T-cell (primary cell): ENCODE data around the gene STN1. TPM values are rescaled to one million over a fixed set of nuclear protein-coding genes. Genes with fewer than 3 reads are reported as not detected.
A peak's percentile ranks its signal among the peaks of the same experiment; 100 is the strongest.

ENCODE experiments used
- ATAC-seq, 4 experiments: fragments of 200-7000 bp in 3 of 4; fragments of 150-1000 bp in 1 of 4; cut with Tn5 transposase; replicated peaks in 1 of 4; 1 replicate in 3 of 4; 2 replicates in 1 of 4; pipeline ENCODE4 v1.10.0; 2021; ENCODE audit warnings: moderate library complexity in 3 of 4, mild to moderate bottlenecking in 2 of 4, moderate number of reproducible peaks in 1 of 4
- CTCF ChIA-PET, 2 donors: fragments of 300-600 bp; sonication (Branson Sonifier 250); formaldehyde crosslinking; loops; one replicate each; lab custom pipeline; 2022; ENCODE audit warnings: antibody characterized with exemption in 2 of 2; lab: Charles Lee
- POLR2A ChIA-PET, 2 donors: fragments of 300-600 bp; sonication (Branson Sonifier 250); formaldehyde crosslinking; loops; one replicate each; lab custom pipeline; 2022; ENCODE audit warnings: antibody characterized with exemption in 2 of 2; lab: Charles Lee
- DNase-seq, 35 experiments: peaks; one replicate each; pipeline versions ENCODE4 v3.0.0 to v3.0.0-alpha.2; 2013 to 2023
- H3K27ac ChIP-seq: one replicate; pipeline ENCODE4 v1.5.1; 2013; ENCODE audit warnings: low read length
- H3K27me3 ChIP-seq, 2 experiments: replicated peaks in 1 of 2; 1 replicate in 1 of 2; 2 replicates in 1 of 2; pipeline versions ENCODE4 v1.6.1 to v1.7.0; 2013; ENCODE audit warnings: low read length in 1 of 2, mixed read lengths in 1 of 2; ENCODE audit not compliant: control insufficient read depth in 2 of 2, insufficient read depth in 2 of 2; ENCODE audit errors: extremely low read depth in 1 of 2
- H3K36me3 ChIP-seq, 2 donors: 1 replicate in 1 of 2; 2 replicates in 1 of 2; pipeline versions ENCODE4 v1.6.1 to v1.7.0; 2013; ENCODE audit warnings: low read length in 1 of 2; ENCODE audit not compliant: control insufficient read depth in 2 of 2, insufficient read depth in 1 of 2; ENCODE audit errors: extremely low read depth in 1 of 2
- H3K4me1 ChIP-seq, 2 experiments: 1 replicate in 1 of 2; 2 replicates in 1 of 2; pipeline versions ENCODE4 v1.6.1 to v1.7.0; 2013; ENCODE audit warnings: low read length in 2 of 2, mixed read lengths in 1 of 2; ENCODE audit not compliant: insufficient read depth in 2 of 2, control insufficient read depth in 1 of 2; ENCODE audit errors: extremely low read depth in 1 of 2
- H3K4me3 ChIP-seq, 2 donors: 1 replicate in 1 of 2; 2 replicates in 1 of 2; pipeline versions ENCODE4 v1.5.1 to v1.7.0; 2013; ENCODE audit warnings: mild to moderate bottlenecking in 2 of 2, low read length in 1 of 2, moderate library complexity in 1 of 2; ENCODE audit not compliant: control insufficient read depth in 1 of 2; ENCODE audit errors: extremely low read depth in 1 of 2
- H3K9me3 ChIP-seq: 2 replicates; pipeline ENCODE4 v1.7.0; 2013
- H3K27ac Mint-ChIP-seq, 2 donors: one replicate each; pipeline ENCODE4 v1.8.0; 2020 to 2021; ENCODE audit warnings: mild to moderate bottlenecking in 2 of 2, mixed read lengths in 2 of 2
- H3K27me3 Mint-ChIP-seq, 2 donors: one replicate each; pipeline ENCODE4 v1.8.0; 2021 to 2022; ENCODE audit warnings: mixed read lengths in 2 of 2
- H3K36me3 Mint-ChIP-seq: one replicate; pipeline ENCODE4 v1.8.0; 2021; ENCODE audit warnings: mixed read lengths
- H3K4me1 Mint-ChIP-seq, 3 donors: one replicate each; pipeline ENCODE4 v1.8.0; 2020 to 2022; ENCODE audit warnings: mixed read lengths in 3 of 3, mild to moderate bottlenecking in 1 of 3
- H3K4me3 Mint-ChIP-seq, 3 donors: one replicate each; pipeline ENCODE4 v1.8.0; 2020 to 2022; ENCODE audit warnings: mild to moderate bottlenecking in 3 of 3, mixed read lengths in 3 of 3, moderate library complexity in 3 of 3
- H3K9me3 Mint-ChIP-seq, 3 donors: one replicate each; pipeline ENCODE4 v1.8.0; 2020 to 2022; ENCODE audit warnings: mixed read lengths in 3 of 3
- WGBS: methylation state at CpG from one replicate; pipeline ENCODE4 v1.1.5; 2013; ENCODE audit warnings: missing lambda C conversion rate; ENCODE audit not compliant: insufficient coverage; 5-methylcytosine and 5-hydroxymethylcytosine counted together
- total RNA-seq, 35 experiments: library from RNA in 6 of 35; stranded (reverse) in 6 of 35; fragments of 120-200 nt in 1 of 35; gene quantifications; one replicate each; pipeline versions ENCODE4 v1.2.1 to v1.2.4 and lab custom pipeline; 2013 to 2026

The STN1 gene
- total RNA-seq, 5 donors from 2014 or later (not counting 1 experiment from before 2014, with no cell fraction given): 37.6 to 47.5 (median 41.8) TPM

DNA sequence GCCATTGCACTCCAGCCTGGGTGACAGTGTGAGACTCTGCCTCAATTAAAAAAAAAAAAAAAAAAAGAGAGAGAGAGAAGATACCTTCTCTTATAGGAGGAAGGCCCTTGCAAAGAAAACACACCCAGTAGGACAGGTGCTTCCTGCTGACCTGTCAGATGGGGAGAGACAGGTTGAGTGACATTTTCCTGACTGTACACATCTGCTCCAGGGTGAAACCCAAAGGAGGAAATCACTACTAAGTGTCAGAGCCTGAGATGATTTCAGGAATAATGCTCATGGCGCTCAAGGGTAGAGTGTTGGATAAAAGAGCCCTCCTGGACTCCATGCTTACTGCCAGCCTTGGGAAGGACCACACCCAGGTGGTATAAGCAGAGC lies 1.7 kb upstream of the STN1 start:
- Mint-ChIP-seq H3K4me3 (no peak overlapping the region), H3K27ac (peak overlapping the region in 1 of 2 donors; percentile 56), H3K9me3 (peaks cover 0 to 6% (median 2%) of the 10 kb centered on the region in 3 donors), H3K4me1 (peaks cover 31 to 32% (median 32%) of the 10 kb centered on the region in 3 donors), H3K36me3 (peaks cover 9% of the 10 kb centered on the region), H3K27me3 (no peaks in the 10 kb centered on the region)
- H3K27me3 ChIP-seq: no peaks in the 10 kb centered on the region
- H3K27ac ChIP-seq: no peak overlapping the region
- no peaks in the 10 kb centered on the region for H3K9me3 ChIP-seq
- ChIA-PET POLR2A (interaction anchor here in 1 of 2 donors (1.1 kb wide), 1 partner anchor 18 kb away, joined by 8 read pairs; no protein-coding TSS in a partner anchor), CTCF (interaction anchor here (0.5 to 0.8 kb wide), 2 partner anchors 27 to 32 kb away, joined by 3 to 4 read pairs; no protein-coding TSS in a partner anchor)
- peaks cover 20 to 35% of the 10 kb centered on the region in 2 experiments for H3K4me1 ChIP-seq
- 88% methylated on average over 1 of the region's 1 CpG for WGBS
- DNase-seq (no peak), ATAC-seq (no peak)
- peaks cover 0 to 4% of the 10 kb centered on the region in 2 donors for H3K36me3 ChIP-seq
- no peak overlapping the region for H3K4me3 ChIP-seq

DNA sequence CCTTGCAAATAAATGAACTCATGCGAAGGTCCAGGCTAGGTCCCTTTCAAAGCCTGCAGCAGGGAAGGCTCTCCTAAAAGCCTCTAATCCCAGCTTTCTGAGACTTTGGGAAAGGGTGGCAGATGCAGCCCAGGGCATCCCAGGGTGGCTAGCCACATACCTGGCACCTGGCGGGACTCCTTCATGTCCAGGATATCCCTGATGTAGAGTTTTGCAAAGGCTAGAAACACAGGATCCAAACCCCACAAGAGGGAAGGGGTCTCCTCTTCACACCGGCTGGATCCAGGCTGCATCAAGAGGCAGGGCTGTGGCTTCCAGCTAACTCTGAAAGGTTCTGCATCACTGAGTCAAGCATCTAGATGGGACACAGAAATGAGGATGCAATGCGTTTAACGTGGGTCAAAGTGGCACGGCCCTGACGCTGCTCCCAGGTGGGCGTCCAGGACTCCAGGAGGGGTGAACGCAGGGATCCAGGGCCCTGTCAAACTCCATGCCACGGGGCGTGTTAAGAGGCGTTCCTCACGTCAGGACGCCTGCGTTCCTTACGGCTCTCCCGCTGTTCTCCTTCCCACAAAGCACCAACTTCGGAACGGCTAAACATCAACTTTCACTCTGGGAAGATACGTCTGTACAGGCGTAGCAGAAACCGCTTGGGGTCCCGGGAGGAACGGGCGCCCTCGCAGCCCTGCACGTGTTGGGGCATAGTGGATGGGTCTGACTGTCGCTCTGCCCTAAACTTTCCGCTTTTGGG lies 507 bp downstream of the STN1 start:
- Mint-ChIP-seq H3K4me3 (peak overlapping the region; percentile 93 to 98 (median 94)), H3K4me1 (peaks cover 46 to 50% (median 47%) of the 10 kb centered on the region in 3 donors), H3K9me3 (peaks cover 0 to 6% (median 2%) of the 10 kb centered on the region in 3 donors), H3K36me3 (peaks cover 18% of the 10 kb centered on the region), H3K27me3 (no peaks in the 10 kb centered on the region), H3K27ac (peak overlapping the region; percentile 96 to 99)
- ChIA-PET POLR2A (interaction anchor here in 1 of 2 donors (0.7 kb wide), 1 partner anchor 16 kb away, joined by 3 read pairs; no protein-coding TSS in a partner anchor), CTCF (interaction anchor here in 1 of 2 donors (0.7 to 2.4 kb wide), 4 partner anchors 9 to 340 kb away, joined by 3 to 15 read pairs (median 10); no protein-coding TSS in a partner anchor)
- peak overlapping the region; percentile 90 to 91 for H3K4me3 ChIP-seq
- H3K4me1 ChIP-seq: peaks cover 27 to 49% of the 10 kb centered on the region in 2 experiments
- peaks cover 0 to 4% of the 10 kb centered on the region in 2 donors for H3K36me3 ChIP-seq
- WGBS: 0% methylated on average over 25 of the region's 29 CpGs
- peak overlapping the region; percentile 84 for H3K27ac ChIP-seq
- H3K9me3 ChIP-seq: no peaks in the 10 kb centered on the region
- ATAC-seq (peak; percentile 4 to 8 (median 6)), DNase-seq (peak in 1 of 35 experiments; percentile 26)
- no peaks in the 10 kb centered on the region for H3K27me3 ChIP-seq

DNA sequence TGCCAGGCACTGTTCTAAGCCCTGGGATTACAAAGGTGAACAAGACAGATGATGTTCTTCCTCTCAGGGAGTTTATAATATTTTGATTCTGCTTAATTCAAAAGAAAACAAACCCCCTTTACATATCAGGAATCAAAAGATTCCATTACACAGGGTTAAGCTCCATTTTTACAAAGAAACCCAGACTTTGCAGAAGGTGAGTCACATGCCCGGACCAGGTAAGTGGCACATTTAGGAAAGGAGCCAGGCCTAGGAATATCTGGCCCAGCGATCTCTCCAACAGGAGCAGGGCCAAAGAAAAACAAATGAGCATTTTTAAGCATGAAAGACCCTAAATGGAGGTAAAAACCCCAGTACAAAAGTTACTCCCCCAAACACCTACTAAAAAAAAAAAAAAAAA lies 1.1 kb downstream of the STN1 start:
- H3K4me1 ChIP-seq: peaks cover 27 to 53% of the 10 kb centered on the region in 2 experiments

DNA sequence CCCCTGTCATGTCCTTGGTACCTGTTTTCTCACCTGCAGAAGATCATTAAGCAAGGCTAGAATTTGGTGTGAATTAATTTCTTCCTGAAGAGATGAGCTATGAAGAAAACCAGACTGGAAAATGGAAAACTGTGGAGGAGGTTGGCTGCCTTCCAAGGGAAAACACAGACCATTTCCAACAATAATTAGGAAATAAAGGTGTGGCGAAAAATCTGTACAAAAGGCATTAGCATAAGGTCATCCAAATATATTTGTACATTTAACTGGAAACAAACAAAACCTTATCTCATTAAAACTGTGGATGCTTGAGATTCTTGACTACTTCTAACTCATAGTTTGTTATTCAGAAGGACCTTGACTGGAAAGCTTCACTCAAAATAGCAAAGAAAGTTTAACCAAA lies 1.7 kb downstream of the STN1 start:
- ATAC-seq (no peak), DNase-seq (no peak)
- no peaks in the 10 kb centered on the region for H3K27me3 Mint-ChIP-seq
- Histone ChIP-seq H3K9me3 (no peaks in the 10 kb centered on the region), H3K4me3 (peak overlapping the region; percentile 42 to 90), H3K27me3 (no peaks in the 10 kb centered on the region), H3K27ac (peak overlapping the region; percentile 84), H3K4me1 (peaks cover 29 to 57% of the 10 kb centered on the region in 2 experiments), H3K36me3 (peaks cover 0 to 4% of the 10 kb centered on the region in 2 donors)
- peak overlapping the region; percentile 96 to 99 for H3K27ac Mint-ChIP-seq
- peaks cover 22% of the 10 kb centered on the region for H3K36me3 Mint-ChIP-seq
- H3K4me1 Mint-ChIP-seq: peaks cover 58 to 62% (median 59%) of the 10 kb centered on the region in 3 donors
- peak overlapping the region; percentile 93 to 98 (median 94) for H3K4me3 Mint-ChIP-seq
- ChIA-PET POLR2A (interaction anchor here (0.6 to 1.5 kb wide), 4 partner anchors 10 to 321 kb away, joined by 3 to 5 read pairs (median 4); no protein-coding TSS in a partner anchor), CTCF (interaction anchor here in 1 of 2 donors (1.0 to 2.4 kb wide), 4 partner anchors 8 to 341 kb away, joined by 3 to 15 read pairs (median 10); partner anchors contain the start of gene SFR1)
- H3K9me3 Mint-ChIP-seq: peaks cover 0 to 6% (median 2%) of the 10 kb centered on the region in 3 donors
- WGBS: no CpG with 5 or more reads among the region's 1 CpG

More for the DNA sequence above, 1.1 kb downstream of the STN1 start:
- Mint-ChIP-seq H3K27ac (peak overlapping the region; percentile 96 to 99), H3K9me3 (peaks cover 0 to 6% (median 2%) of the 10 kb centered on the region in 3 donors), H3K4me3 (peak overlapping the region; percentile 93 to 98 (median 94)), H3K4me1 (peaks cover 52 to 56% (median 53%) of the 10 kb centered on the region in 3 donors), H3K36me3 (peaks cover 22% of the 10 kb centered on the region), H3K27me3 (no peaks in the 10 kb centered on the region)
- CTCF ChIA-PET: interaction anchor here (0.5 to 2.4 kb wide), 6 partner anchors 9 to 340 kb away, joined by 3 to 15 read pairs (median 8); partner anchors contain the start of gene SFR1 (in 1 of the 2)
- WGBS: 17% methylated on average over 1 of the region's 2 CpGs
- peaks cover 0 to 4% of the 10 kb centered on the region in 2 donors for H3K36me3 ChIP-seq
- H3K4me3 ChIP-seq: peak overlapping the region; percentile 90 to 91
- POLR2A ChIA-PET: interaction anchor here (0.6 to 1.5 kb wide), 3 partner anchors 10 to 82 kb away, joined by 3 to 4 read pairs (median 3); no protein-coding TSS in a partner anchor
- H3K27me3 ChIP-seq: no peaks in the 10 kb centered on the region
- DNase-seq (no peak), ATAC-seq (no peak)
- H3K9me3 ChIP-seq: no peaks in the 10 kb centered on the region
- peak overlapping the region; percentile 84 for H3K27ac ChIP-seq

DNA sequence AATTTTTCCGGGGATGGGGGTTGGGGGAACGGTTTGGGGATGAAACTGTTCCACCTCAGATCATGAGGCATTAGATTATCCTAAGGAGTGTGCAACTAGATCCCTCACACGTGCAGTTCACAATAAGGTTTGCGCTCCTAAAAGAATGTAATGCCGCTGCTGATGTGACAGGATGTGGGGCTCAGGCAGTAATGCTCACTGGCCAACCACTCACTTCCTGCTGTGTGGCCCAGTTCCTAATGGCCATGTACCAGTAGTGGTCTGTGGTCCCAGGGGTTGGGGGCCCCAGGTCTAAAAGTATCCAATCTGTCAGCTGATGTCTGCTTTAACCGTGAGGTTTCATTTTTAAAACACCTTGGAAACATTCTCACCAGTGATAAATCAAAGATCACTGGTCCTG lies 2.2 kb downstream of the STN1 start:
- H3K4me1 ChIP-seq: peaks cover 32 to 60% of the 10 kb centered on the region in 2 experiments
- H3K9me3 ChIP-seq: no peaks in the 10 kb centered on the region
- no peak for ATAC-seq
- H3K36me3 Mint-ChIP-seq: peaks cover 22% of the 10 kb centered on the region
- POLR2A ChIA-PET: interaction anchor here in 1 of 2 donors (1.5 kb wide), 1 partner anchor 68 kb away, joined by 4 read pairs; no protein-coding TSS in a partner anchor
- WGBS: 0% methylated on average over 3 of the region's 6 CpGs
- peak in 14 of 35 experiments; percentile 6 to 54 (median 14) for DNase-seq
- H3K4me3 Mint-ChIP-seq: peak overlapping the region; percentile 93 to 98 (median 94)
- H3K27me3 Mint-ChIP-seq: no peaks in the 10 kb centered on the region
- no peaks in the 10 kb centered on the region for H3K27me3 ChIP-seq
- CTCF ChIA-PET: interaction anchor here in 1 of 2 donors (1.1 to 2.4 kb wide), 2 partner anchors 28 to 206 kb away, joined by 3 to 15 read pairs; partner anchors contain the start of gene SFR1
- H3K36me3 ChIP-seq: peaks cover 0 to 4% of the 10 kb centered on the region in 2 donors
- peaks cover 0 to 6% (median 2%) of the 10 kb centered on the region in 3 donors for H3K9me3 Mint-ChIP-seq
- H3K27ac ChIP-seq: peak overlapping the region; percentile 84
- peaks cover 63 to 66% (median 64%) of the 10 kb centered on the region in 3 donors for H3K4me1 Mint-ChIP-seq
- H3K27ac Mint-ChIP-seq: peak overlapping the region; percentile 96 to 99
- H3K4me3 ChIP-seq: peak overlapping the region; percentile 42 to 90
